ELR (cell line): ENCODE results near the gene MZB1.
A peak's percentile ranks its signal among the peaks of the same experiment; 100 is the strongest.
"Not testable (repeated sequence)": the region's sequence is repeated elsewhere in the genome, so short reads cannot be mapped to it uniquely, and the experiment has no call there.

Source experiments
- DNase-seq: peaks from one replicate; pipeline ENCODE4 v3.0.0-alpha.2; 2015; ENCODE audit warnings: low read depth

MZB1 gene

DNA sequence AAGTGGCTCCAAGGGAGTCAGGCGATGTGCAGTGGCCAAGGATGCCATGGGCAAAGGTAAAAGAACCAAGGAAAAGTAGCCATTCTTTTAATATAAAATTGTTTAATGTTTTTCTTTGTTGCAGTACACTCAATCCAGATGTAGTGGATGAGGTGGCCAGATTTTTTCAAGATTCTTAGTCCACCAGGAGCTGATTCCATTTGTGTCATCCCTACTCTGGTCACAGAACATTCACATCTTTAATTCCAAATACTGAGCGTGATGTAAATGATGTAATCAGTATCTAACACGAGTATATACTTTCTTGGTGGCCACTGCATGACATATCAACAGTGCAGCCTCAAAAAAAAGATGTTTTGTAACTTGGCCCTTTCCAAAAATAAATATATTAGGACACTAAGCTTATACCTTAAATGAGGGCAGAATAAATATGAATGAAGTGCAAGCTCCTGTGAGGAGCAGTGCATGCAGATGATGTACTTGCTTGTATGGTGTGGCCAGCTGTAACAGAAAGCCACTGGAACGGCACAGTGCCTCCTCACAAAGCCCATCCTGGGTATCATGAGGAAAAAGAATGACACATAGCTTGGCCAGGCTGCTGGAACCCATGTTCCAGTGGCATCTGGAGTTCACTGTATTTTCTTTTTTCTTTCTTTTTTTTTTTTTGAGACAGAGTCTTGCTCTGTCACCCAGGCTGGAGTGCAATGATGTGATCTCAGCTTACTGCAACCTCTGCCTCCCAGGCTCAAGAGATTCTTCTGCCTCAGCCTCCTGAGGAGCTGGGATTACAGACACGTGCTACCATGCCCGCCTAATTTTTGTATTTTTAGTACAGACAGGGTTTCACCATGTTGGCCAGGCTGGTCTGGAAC lies 20.6 kb upstream of the MZB1 start:
- no peak for DNase-seq

DNA sequence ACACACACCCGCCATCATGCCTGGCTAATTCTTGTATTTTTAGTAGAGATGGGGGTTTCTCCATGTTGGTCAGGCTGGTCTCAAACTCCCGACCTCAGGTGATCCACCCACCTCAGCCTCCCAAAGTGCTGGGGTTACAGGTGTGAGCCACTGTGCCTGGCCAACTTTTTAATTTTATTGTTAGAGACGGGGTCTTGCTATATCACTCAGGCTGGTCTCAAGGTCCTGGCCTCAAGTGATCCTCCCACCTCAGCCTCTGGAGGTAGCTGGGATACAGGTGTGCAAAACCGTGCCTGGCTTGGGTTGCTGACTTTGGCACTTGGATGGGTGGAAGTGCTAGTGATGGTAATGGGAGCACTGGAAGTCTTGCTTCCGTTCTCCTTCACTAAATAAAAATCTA lies 19.4 kb upstream of the MZB1 start:
- DNase-seq, result not testable (repeated sequence)

DNA sequence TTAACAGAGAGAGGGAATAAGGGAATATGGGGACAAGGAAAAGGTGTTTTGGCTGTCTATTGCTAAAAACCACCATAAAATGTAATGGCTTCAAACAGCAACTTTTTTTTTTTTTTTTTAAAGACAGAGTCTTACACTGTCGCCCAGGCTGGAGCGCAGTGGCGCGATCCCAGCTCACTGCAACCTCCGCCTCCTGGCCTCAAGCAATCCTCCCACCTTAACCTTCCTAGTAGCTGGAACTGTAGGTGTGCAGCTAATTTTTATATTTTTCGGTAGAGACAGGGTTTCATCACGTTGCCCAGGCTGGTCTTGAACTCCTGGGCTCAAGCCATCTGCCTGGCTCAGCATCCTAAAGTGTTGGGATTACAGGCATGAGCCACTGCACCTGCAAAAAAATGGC lies 18.5 kb upstream of the MZB1 start:
- no peak for DNase-seq

DNA sequence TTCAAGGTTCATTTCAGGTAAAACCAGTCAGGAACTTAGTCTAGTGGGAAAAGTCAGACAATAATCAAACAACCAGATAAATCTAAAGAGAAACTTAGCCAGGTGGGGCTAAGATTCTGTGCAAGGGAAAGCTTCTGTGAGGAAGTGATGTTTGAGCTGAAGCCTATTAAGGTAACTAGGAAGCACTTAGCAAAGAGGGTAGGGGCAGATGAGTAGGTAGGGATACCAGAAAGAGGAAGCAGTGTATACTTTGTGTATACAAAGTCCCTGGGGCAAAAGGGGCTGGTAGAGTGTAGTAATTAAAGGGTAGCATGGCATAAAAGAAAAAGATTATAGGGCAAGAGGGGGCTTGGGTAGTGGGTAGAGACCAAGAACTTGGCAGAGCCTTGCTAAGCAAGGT lies 17.8 kb upstream of the MZB1 start:
- DNase-seq, result no peak

DNA sequence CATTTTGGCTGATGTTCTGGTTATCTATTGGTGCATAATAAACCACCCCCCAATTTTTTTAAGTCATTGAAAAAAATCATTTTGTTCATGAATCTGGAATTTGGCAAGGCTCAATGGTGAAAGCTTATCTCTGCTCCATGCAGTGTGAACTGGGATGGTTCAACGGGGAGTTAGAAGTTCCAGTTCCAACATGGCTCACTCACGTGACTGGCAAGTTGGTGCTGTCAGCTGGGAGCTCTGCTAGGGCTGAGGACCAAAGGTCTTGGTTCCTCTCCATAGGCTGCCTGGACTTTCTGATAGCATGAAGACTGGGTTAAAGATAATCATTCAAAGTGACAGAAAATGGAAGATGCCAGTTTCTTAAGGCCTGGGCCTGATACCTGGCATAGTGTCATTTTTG lies 17.2 kb upstream of the MZB1 start:
- no peak for DNase-seq

DNA sequence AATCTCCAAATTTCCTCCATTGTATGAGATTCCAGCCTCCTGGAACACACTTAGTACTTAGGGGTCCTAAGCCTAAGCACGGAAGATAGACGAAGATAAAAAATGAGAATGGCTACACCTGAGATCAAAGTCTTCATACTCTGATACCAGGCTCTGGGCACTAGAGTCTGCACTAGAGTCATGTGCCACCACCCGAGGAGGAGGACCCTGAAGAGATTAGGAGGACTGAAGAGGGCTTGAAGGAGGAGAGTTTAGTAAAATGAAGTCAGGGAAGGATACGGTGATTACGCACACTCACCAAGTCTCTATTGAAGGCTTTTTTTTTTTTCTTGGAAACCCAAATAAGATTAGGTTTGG lies 14.7 kb upstream of the MZB1 start:
- no peak for DNase-seq

DNA sequence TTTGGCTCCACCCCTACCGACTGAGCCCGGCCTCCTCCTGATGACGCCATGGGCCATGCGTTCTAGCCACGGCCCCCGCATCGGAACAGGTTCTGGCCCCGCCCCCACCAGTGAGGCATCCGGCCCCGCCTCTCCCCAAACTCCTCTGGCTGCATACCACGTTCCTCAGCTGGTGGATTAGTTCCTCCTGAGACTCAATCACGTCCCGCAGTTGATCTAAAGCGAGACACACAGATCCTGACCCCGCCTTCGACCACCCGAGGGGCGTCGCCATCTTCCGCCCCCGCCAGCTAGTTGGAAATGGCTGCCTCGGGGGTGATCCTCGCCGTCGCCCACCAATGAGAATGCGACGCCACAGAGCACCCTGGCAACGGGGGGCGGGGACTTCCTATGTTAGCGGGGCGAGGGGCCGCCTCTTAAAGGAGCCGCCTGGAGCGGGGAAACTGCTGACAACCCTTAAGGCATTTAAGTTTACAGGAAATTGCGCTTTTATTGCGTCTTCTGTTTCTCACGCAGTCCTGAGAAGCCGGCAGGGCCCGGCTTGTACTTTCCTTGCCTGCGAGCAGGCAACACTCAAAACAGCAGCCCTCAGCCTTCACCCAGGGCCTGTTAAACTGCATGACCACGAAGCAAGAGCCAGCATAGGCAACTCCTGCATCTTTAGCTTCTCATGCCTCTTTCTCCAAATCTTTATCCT lies 14.2 kb upstream of the MZB1 start, which contains the start of gene SPATA24:
Gene SPATA24 (minus strand): TSS at position 303 of the 697 bp plus-strand sequence. CDS start 29 bp downstream, at position 274.
- peak; percentile 98 for DNase-seq

DNA sequence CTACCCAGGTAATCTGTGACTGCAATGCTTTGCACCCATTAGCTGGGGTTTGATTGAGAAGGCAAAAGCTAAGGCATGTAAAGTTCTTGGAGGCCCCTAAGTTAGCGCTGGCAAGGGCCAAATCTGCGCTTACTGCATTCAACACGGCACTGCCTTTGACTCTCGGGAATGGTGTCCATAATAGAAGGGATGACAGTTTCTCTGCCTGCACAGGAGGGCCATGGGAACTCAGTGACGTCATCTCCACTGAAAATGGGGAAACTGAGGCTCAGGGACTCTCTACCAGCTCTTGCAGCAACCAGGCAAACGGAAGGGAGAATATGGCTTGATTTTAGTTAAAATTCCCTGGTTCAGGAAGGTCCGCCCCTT lies 13.7 kb upstream of the MZB1 start:
- no peak for DNase-seq

DNA sequence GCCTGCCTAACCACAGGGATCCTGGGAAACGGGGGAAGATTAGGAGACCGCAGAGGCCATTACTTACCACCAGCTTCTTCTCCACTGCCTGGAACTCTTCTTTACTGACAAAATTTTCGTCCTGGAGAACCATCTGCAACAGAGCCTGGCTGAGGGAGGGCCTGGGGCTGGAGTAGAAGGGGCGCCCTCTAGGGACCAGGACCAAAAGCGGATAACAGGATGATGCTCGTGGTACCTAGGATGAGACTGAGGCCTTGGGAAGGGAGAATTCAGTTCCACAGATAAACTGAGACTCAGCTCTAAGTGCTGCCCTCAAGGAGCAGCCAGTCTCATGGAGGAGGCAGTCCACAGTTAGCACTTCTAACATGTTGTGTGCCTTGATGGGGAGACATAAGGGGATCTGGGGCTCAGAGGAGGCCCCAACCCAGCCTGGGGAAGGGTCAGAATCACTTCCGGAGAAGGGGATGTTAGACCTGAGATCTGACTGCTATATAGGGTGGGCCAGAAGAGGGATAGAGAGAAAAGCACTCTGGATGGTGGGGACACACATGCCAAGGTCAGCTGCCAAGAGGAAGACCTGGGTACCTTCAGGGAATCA lies 12.9 kb upstream of the MZB1 start:
- peak; percentile 56 for DNase-seq

DNA sequence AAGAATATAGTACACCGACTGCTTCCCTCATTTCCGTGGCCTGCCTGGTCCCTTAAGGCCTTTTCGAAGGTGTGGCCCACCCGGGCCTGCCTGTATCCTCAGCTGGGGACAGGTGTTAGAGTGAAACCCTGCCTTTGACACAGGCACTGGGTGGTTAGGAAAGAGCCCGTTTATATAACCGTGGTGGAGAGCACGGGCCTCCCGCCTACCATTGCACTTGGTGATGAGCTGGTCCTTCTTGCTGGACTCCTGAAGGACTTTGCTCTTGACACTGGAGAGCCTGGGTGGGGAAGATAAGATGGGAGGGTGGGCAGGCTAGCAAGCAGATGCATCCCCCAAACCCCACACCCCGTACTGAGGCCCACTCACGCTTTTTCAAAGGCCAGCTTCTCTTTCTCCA lies 11.8 kb upstream of the MZB1 start:
- DNase-seq, result no peak

DNA sequence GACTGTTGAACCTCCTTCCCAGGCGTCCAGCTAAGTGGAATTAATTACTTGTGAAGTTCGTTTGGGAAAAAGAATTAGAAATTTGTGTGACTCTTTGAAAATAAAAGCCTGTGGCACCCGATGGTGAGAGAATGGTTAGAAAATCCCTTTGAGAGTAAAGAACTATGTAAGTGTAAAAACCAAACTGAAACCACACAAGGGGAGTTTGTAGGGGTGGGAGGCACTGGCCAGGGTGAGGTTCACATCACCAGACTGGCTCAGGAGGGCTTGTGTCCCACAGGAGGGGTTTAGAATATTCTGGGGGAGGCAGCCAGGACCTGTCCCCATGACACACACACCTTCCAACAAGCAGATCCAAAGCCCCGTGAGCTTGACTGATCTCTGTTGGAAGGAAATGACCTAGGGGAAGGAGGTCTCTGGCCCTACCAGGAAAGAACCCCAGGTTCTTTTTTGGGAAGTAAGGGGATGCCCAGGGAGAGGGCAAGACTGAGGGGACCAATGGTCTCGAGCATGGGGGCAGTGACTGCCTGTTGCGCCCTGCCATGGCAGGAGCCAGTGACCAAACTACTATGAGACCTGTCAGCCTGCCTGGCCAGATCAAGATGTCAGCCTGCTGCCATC lies 9.9 kb upstream of the MZB1 start:
- DNase-seq, result no peak

DNA sequence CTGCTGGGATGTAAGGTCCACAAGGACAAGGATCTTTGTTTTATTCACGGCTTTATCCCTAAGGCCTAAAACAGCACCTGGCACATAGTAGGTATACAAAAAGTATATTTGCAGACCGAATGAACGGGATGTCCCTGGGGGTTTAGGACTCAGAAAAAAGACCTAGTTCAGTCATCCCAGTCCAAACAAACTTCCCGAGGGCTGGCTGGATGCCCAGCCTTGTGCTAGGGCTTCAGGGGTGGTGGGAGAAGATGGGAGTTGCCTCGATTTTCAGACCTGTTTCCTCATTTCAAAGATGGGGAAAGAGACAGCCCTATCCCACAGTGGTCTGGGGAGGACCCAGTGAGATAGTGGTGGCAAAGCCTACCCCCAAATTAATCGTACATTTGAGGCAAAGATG lies 8.2 kb upstream of the MZB1 start:
- no peak for DNase-seq

DNA sequence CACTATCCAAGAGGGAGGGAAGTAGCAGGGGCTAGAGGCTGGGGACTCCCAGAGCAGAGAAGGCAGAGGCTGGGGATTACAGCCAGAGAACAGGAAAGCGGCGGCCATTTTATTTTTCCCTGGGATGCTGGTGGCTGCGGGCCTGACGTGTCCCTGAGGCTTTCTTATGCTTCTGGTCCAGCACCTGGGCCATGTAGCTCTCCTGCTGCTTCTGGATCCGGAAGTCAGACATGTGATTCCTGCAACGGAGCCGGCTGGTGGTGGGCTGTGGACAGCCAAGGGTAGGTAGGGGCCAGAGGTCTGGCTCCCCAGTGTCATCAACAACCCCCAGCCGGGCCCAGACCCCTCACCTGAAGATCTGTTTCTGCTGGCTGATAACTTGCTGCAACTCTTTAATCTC lies 7.0 kb upstream of the MZB1 start:
- DNase-seq, result no peak

DNA sequence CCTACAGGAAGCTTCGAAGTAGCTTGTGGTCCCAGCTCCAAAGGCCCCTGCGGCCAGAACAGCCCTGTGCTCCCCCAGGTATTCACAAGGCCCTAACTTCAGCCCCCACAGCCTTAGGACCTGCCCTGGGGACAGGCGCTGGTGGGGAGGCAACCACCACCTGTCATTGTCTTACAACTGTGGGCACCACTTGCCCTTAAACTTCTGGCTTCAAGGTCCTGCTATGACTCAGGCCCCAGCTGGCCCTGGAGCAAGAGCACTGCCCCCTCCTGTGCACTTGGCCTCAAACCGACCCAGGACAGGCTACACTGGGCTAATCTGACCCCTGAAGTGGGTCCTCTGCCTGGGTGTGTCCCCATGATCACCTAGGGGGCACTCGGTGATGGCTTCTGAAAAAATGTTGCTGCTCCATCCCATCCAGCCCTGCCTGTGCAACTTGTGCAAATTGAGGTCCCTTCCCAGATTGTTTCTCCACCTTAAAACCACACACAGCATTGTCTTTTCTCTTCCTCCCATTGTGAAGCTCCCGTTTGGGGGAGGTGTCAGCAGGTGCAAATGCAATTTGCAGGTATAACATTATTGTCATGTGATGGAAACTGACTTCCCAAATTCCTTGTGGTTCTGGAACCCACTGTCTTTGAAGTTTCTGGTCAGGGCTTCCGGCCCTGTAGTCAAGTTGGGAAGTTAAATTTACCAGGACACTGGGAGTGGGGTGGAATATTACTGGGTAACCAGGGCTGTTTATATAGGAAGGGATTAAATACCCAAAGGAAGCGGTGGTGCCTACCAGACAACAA lies 6.3 kb upstream of the MZB1 start:
- DNase-seq, result peak; percentile 64

DNA sequence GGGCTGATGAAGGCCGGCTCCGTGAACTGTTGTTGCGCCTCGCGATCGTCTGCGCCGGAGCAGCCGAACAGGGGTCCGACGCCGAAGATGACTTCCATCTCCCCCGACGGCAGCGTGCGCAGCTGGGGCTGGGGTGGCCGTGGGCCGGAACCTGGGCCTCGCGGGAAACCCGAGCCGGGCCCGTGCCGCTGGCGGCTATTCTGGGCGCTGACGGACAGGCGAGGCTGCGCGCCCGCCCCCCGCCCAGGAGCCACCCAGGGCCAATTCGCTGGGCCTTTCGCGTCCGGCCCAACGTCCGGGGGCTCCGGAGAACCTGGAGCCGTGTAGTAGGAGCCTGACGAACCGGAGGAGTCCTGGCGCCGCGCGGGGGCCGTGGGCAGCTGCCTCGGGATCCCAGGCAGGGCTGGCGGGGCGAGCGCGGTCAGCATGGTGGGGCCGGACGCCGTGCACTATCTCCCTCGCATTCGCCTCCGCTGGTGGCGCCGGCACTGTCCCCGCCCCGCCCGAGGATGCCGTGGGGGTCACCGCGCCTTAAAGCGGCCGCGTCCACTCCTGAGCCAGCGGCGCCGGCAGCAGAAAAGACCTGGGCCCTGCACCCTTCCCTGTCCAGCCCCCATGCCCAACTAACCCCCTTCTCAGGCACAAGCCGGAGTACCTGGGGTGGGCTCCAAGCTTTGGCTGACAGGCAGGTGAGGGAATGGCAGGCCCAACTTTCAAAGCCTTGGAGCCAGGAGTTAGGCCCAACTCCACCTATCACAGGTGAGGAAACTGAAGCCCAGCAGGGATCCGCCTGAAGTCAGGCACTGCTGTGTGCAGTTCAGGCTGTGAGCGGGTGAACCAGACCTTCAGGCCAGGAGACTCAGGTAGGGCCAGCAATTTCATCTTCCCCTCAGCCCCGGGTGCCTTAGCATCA lies 5.2 kb upstream of the MZB1 start, which contains the start of gene PROB1:
Gene PROB1 (minus strand): TSS at position 451 of the 913 bp plus-strand sequence. CDS start 23 bp downstream, at position 428.
- DNase-seq, result peak; percentile 46

DNA sequence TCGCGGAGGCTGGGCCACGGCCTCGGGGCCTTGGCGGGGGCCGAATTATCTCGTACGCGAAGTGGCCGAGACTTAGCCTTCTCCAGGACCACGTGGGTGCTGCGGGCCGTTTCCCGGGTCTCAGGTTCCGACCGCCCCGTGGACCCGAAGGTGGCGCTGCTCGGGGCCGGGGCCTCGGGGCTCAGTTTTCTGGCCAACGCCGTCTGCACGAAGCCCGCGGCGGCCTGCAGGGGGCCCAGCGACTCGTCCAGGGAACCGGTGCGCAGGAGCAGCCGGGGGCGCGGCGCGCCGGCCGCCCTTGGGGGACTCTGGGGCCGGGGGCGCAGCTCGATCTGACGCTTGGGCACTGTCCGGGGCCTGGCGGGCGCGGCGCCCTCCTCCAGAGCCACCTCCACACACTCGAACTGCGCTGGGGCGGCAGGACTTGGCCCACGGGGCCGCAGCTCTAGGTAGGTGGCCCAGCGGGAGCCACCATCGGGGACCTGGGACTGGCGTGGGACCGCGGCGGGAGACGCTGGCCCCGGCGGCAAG lies 4.5 kb upstream of the MZB1 start:
- peak; percentile 55 for DNase-seq

DNA sequence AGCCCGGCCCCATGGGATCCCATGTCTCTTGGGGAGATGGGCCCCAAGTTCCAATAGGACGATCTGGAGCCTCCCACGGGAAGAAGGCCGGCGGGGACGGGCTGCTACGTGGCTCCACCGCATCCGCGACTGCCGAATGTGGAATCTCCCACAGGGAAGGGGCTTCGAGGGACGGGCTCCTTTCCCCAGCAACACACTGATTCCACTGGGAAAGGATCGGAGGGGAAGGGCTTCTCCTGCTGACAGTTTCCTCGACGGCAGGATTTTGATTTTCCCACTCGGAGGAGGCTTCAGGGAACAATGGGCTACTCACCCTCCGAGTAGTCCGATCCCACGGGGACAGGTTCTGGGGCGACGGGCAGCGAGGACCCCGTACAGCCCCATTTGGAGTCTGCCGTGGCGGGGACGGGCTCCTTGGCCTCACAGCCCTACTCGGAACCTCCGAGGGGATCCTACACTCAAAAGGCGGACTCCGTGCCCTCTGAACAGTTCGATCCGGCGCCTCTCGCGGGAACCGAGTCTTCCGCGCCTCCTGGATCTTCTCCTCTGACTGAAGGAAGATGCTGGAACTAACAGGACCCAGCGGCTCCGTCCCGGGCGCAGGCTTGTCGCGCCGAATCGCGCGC lies 3.9 kb upstream of the MZB1 start:
- no peak for DNase-seq

DNA sequence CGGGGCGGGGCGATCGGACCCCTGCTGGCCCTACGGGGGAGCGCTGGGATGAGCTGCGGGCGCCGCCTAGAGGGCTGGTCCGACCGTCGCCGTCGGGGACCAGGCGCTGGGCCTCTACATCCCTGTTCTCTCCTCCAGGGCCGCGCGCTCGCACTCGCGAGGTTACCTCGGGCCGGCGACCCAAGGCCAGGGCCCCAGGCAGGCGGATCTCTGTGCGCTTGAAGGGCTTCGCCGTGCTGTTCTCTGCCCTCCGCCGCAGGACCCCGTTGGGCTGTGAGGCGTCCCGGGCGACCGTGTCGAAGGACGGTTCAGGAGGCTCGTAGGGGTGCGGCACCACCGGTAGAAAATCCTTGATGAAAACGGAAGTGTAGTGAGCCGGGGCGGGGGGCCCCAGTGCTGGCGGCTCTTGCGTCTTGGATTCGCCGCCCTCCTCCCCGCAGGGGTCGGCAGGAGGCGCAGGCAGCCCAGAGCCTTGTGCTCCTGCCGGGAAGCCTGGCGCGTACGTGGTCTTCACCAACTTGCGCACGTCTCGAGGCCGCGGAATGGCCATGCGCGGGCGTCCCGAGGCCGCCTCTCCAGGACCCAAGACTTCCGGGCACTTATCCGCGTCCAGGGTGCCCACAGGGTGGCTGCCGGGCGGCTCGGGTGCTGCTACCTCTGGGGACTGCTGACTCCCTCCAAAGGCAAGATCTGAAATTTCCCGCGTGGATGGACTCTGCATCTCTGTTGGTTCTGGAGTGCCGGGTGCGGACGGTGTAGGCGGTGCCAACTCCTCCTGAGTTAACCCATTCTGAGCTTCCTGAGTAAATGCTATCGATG lies 3.2 kb upstream of the MZB1 start:
- no peak for DNase-seq

DNA sequence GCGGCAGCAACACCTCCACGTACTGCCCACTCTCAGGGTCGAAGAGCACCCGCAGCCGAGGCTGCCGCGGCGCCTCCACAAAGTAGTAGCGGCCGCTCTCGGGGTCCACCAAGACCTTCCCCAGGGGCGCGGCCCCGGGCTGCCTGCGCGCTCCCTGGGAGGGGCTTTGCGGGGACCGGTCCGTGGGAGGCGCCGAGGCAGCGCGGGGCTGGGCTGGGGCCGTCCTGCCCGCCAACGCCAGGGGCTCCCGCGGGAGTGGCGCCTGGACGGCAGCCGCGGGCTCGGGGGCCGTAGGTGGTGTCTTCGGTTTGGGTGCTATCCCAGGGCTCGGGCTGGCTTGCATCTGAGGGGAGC lies 2.6 kb upstream of the MZB1 start:
- no peak for DNase-seq
